ENCODE measurements around the gene NRIP3. TPM values are rescaled to one million over a fixed set of nuclear protein-coding genes. Genes with fewer than 3 reads are reported as not detected.
"Not testable (repeated sequence)": the region's sequence is repeated elsewhere in the genome, so short reads cannot be mapped to it uniquely, and the experiment has no call there.

The NRIP3 gene
- total and polyA plus RNA-seq, 4 experiments from 2014 or later: 0.63 to 1.7 (median 1.2) TPM

DNA sequence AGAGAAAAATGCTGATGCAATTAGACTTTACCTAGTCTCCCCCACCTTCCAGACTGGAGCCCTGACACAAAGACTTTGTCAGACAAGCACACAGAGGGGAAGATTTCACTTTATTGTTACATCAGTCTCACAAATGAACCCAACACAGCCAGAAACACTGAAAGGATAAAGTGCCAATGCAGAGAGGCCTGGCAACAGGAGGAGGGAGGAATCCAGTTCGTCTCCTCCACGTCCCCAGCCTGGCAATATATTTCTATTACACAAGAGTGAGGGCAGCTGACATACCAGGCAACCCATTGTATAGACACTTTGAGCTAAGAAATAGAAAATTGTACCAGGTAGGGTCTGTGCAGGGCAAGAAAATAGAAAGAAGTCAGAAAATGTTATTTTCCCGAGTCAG is 23.3 kb downstream of the NRIP3 start:
- Histone ChIP-seq H3K4me3 (ENCODE audit: low read length in 2 of 2) (no peak overlapping the region), H3K27ac (ENCODE audit: low read depth, low read length) (no peak overlapping the region), H3K9me3 (ENCODE audit: control insufficient read depth in 1 of 2, low read length in 2 of 2) (no peaks in the 10 kb centered on the region), H3K36me3 (ENCODE audit: insufficient read depth, low read length) (no peaks in the 10 kb centered on the region), H3K27me3 (ENCODE audit: insufficient read depth, low read length) (no peaks in the 10 kb centered on the region), H3K4me1 (ENCODE audit: insufficient read depth, low read length) (no peaks in the 10 kb centered on the region)
- H3K9me3 Mint-ChIP-seq: no peaks in the 10 kb centered on the region
- DNase-seq: no peak
- no peaks in the 10 kb centered on the region for H3K4me1 Mint-ChIP-seq
- no peaks in the 10 kb centered on the region for H3K36me3 Mint-ChIP-seq
- ChIA-PET POLR2A (ENCODE audit: partially characterized antibody) (no interaction called here), CTCF (ENCODE audit: partially characterized antibody) (no interaction called here)
- no peaks in the 10 kb centered on the region for H3K27me3 Mint-ChIP-seq
- no peak overlapping the region for H3K4me3 Mint-ChIP-seq
- peak overlapping the region in 1 of 7 donors; percentile 61 for H3K27ac Mint-ChIP-seq
- intact Hi-C loops (cut with micrococcal nuclease): no loop called here

DNA sequence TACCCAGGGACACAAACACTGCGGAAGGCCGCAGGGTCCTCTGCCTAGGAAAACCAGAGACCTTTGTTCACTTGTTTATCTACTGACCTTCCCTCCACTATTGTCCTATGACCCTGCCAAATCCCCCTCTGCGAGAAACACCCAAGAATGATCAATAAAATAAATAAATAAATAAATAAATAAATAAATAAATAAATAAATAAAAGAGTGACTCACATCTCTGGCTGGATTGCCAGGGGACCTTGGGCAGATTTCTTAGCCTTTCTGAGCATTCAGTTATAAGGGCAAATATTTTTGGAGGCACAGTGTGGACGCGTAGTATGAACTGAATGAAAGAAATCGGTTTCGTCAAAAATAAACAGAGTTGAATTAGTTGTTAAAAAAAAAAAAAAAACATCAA is 24.4 kb downstream of the NRIP3 start:
- POLR2A ChIA-PET (ENCODE audit: partially characterized antibody): interaction anchor here (0.6 kb wide), 1 partner anchor 52 kb away, joined by 3 read pairs; no protein-coding TSS in a partner anchor
- H3K27ac ChIP-seq (ENCODE audit: low read depth, low read length); H3K27me3 ChIP-seq (ENCODE audit: insufficient read depth, low read length); H3K27ac Mint-ChIP-seq; H3K9me3 ChIP-seq (ENCODE audit: control insufficient read depth in 1 of 2, low read length in 2 of 2); H3K9me3 Mint-ChIP-seq; H3K4me1 ChIP-seq (ENCODE audit: insufficient read depth, low read length); H3K4me3 ChIP-seq (ENCODE audit: low read length in 2 of 2); H3K27me3 Mint-ChIP-seq; DNase-seq; H3K36me3 Mint-ChIP-seq; H3K36me3 ChIP-seq (ENCODE audit: insufficient read depth, low read length); intact Hi-C loops (cut with micrococcal nuclease); H3K4me3 Mint-ChIP-seq; H3K4me1 Mint-ChIP-seq; CTCF ChIA-PET (ENCODE audit: partially characterized antibody): not testable (repeated sequence)

DNA sequence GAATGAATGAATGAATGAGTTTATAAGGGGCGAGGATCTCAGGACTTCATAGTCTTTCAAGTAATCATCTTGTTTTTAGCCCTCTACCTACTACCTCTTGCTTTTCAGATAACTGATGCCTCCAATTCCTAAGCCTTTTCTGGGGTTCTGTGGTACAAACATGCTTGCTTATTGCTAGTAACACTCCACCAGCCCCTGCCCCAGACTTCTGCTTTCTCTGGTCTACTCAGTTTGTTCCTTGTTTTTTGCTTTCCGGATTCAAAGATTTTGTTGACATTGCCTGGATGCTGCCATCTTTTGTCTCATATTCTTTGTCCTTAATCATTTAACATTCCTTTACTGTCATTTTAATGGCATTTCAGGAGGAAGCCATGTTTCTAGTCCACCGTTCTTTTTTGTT is 30.7 kb downstream of the NRIP3 start:
- H3K4me1 Mint-ChIP-seq: no peaks in the 10 kb centered on the region
- H3K4me1 ChIP-seq (ENCODE audit: insufficient read depth, low read length): no peaks in the 10 kb centered on the region
- no peaks in the 10 kb centered on the region for H3K9me3 Mint-ChIP-seq
- H3K27me3 ChIP-seq (ENCODE audit: insufficient read depth, low read length): no peaks in the 10 kb centered on the region
- H3K27ac Mint-ChIP-seq: no peak overlapping the region
- no peaks in the 10 kb centered on the region for H3K27me3 Mint-ChIP-seq
- no peaks in the 10 kb centered on the region for H3K9me3 ChIP-seq (ENCODE audit: control insufficient read depth in 1 of 2, low read length in 2 of 2)
- H3K36me3 ChIP-seq (ENCODE audit: insufficient read depth, low read length): no peaks in the 10 kb centered on the region
- H3K36me3 Mint-ChIP-seq: peaks cover 0 to 3% of the 10 kb centered on the region in 2 donors
- no peak for DNase-seq
- ChIA-PET POLR2A (ENCODE audit: partially characterized antibody) (no interaction called here), CTCF (ENCODE audit: partially characterized antibody) (no interaction called here)
- no peak overlapping the region for H3K4me3 Mint-ChIP-seq
- intact Hi-C loops (cut with micrococcal nuclease): no loop called here
- H3K27ac ChIP-seq (ENCODE audit: low read depth, low read length): no peak overlapping the region
- H3K4me3 ChIP-seq (ENCODE audit: low read length in 2 of 2): no peak overlapping the region

DNA sequence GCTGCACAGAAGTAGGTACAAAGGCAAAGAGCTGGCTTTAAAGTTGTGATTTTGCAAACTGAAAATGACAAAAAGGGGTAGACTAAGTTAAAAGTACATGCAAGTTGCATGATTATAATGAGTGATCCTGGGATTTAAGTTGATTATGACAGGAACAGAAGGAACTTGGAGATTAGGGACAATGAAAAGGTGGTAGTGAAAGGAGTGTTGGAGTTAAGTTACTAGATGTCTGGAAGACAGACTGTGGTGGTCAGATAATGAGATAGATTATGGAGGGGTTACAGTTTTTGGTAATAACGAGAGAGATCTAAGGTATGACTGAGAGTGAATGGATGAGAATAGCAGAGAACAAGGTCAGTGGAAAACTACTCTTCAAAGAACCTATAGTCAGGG is 31.9 kb downstream of the NRIP3 start:
- no peak overlapping the region for H3K4me3 ChIP-seq (ENCODE audit: low read length in 2 of 2)
- intact Hi-C loops (cut with micrococcal nuclease): no loop called here
- no peaks in the 10 kb centered on the region for H3K27me3 ChIP-seq (ENCODE audit: insufficient read depth, low read length)
- CTCF ChIA-PET (ENCODE audit: partially characterized antibody): no interaction called here
- no peaks in the 10 kb centered on the region for H3K36me3 ChIP-seq (ENCODE audit: insufficient read depth, low read length)
- Mint-ChIP-seq H3K4me3 (no peak overlapping the region), H3K27me3 (no peaks in the 10 kb centered on the region), H3K36me3 (peaks cover 4 to 6% of the 10 kb centered on the region in 2 donors), H3K4me1 (no peaks in the 10 kb centered on the region), H3K27ac (no peak overlapping the region), H3K9me3 (no peaks in the 10 kb centered on the region)
- DNase-seq: no peak
- no peaks in the 10 kb centered on the region for H3K4me1 ChIP-seq (ENCODE audit: insufficient read depth, low read length)
- no peaks in the 10 kb centered on the region for H3K9me3 ChIP-seq (ENCODE audit: control insufficient read depth in 1 of 2, low read length in 2 of 2)
- no peak overlapping the region for H3K27ac ChIP-seq (ENCODE audit: low read depth, low read length)
- POLR2A ChIA-PET (ENCODE audit: partially characterized antibody): no interaction called here

DNA sequence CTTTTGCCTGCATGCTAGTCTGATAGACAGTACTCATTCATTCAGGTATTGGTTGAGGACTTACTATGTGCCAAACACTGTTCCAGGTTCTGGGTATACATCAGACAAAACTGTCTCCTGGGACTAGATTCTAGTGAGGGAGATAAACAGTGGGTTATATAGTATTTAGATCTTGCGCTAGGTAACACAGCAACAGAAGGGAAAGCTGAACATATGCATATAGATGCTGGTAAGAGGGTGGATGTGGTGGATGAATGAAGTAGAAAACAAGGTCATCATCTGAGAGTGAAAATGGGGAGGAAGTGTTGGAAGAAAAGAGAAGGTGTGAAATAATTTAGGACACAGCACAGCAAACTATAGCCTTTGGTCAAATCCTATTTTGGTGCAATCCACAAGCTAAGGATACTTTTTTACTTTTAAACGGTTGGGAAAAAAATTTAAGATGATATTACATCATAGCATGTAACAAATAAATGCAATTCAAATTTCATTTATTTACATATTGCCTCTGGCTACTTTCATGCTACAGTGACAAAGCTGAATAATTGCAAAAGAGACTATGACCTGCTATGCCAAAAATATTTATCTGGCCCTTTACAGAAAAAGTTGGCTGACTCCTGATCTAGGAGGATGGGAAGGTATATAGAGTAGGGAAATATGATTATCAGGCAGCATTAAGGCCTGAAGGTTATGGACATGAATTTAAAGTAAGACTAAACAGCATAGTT is 32.4 kb downstream of the NRIP3 start:
- Histone ChIP-seq H3K4me3 (ENCODE audit: low read length in 2 of 2) (no peak overlapping the region), H3K4me1 (ENCODE audit: insufficient read depth, low read length) (no peaks in the 10 kb centered on the region), H3K27me3 (ENCODE audit: insufficient read depth, low read length) (no peaks in the 10 kb centered on the region), H3K9me3 (ENCODE audit: control insufficient read depth in 1 of 2, low read length in 2 of 2) (no peaks in the 10 kb centered on the region), H3K27ac (ENCODE audit: low read depth, low read length) (no peak overlapping the region), H3K36me3 (ENCODE audit: insufficient read depth, low read length) (no peaks in the 10 kb centered on the region)
- intact Hi-C loops (cut with micrococcal nuclease): no loop called here
- DNase-seq: no peak
- ChIA-PET POLR2A (ENCODE audit: partially characterized antibody) (no interaction called here), CTCF (ENCODE audit: partially characterized antibody) (interaction anchor here (1.0 kb wide), 1 partner anchor 12 kb away, joined by 3 read pairs; no protein-coding TSS in a partner anchor)
- Mint-ChIP-seq H3K36me3 (peaks cover 4 to 7% of the 10 kb centered on the region in 2 donors), H3K9me3 (no peaks in the 10 kb centered on the region), H3K4me3 (no peak overlapping the region), H3K4me1 (no peaks in the 10 kb centered on the region), H3K27ac (no peak overlapping the region), H3K27me3 (no peaks in the 10 kb centered on the region)

DNA sequence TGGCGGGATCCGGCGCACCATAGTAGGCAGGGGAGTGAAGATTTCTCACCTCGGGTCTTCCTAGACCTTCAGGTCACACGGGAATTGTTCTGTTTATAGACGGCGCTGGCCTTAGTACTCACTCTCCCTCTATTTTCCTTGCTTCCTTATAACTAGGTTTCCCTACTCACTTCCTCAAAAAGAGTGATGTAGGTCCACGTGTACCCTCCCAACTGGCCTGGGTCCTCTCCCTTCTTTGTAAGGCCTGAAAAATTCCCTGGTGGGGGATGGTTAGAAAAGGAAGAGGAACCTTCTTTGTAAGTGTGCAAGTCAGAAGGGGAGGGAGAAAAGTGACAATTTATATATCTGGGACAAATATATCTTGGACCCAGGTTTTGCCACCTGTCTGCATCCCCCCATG is 36.6 kb downstream of the NRIP3 start:
- Mint-ChIP-seq H3K9me3 (no peaks in the 10 kb centered on the region), H3K4me1 (peaks cover 12 to 26% (median 21%) of the 10 kb centered on the region in 4 donors), H3K36me3 (peaks cover 4 to 13% of the 10 kb centered on the region in 2 donors), H3K27me3 (no peaks in the 10 kb centered on the region), H3K27ac (peak overlapping the region in 1 of 7 donors; percentile 48), H3K4me3 (peak overlapping the region in 2 of 8 donors; percentile 13 to 28)
- Histone ChIP-seq H3K27ac (ENCODE audit: low read depth, low read length) (no peak overlapping the region), H3K9me3 (ENCODE audit: control insufficient read depth in 1 of 2, low read length in 2 of 2) (no peaks in the 10 kb centered on the region), H3K36me3 (ENCODE audit: insufficient read depth, low read length) (no peaks in the 10 kb centered on the region), H3K27me3 (ENCODE audit: insufficient read depth, low read length) (no peaks in the 10 kb centered on the region), H3K4me3 (ENCODE audit: low read length in 2 of 2) (no peak overlapping the region), H3K4me1 (ENCODE audit: insufficient read depth, low read length) (peaks cover 19% of the 10 kb centered on the region)
- intact Hi-C loops (cut with micrococcal nuclease): no loop called here
- POLR2A ChIA-PET (ENCODE audit: partially characterized antibody): no interaction called here
- no peak for DNase-seq
- CTCF ChIA-PET (ENCODE audit: partially characterized antibody): no interaction called here

DNA sequence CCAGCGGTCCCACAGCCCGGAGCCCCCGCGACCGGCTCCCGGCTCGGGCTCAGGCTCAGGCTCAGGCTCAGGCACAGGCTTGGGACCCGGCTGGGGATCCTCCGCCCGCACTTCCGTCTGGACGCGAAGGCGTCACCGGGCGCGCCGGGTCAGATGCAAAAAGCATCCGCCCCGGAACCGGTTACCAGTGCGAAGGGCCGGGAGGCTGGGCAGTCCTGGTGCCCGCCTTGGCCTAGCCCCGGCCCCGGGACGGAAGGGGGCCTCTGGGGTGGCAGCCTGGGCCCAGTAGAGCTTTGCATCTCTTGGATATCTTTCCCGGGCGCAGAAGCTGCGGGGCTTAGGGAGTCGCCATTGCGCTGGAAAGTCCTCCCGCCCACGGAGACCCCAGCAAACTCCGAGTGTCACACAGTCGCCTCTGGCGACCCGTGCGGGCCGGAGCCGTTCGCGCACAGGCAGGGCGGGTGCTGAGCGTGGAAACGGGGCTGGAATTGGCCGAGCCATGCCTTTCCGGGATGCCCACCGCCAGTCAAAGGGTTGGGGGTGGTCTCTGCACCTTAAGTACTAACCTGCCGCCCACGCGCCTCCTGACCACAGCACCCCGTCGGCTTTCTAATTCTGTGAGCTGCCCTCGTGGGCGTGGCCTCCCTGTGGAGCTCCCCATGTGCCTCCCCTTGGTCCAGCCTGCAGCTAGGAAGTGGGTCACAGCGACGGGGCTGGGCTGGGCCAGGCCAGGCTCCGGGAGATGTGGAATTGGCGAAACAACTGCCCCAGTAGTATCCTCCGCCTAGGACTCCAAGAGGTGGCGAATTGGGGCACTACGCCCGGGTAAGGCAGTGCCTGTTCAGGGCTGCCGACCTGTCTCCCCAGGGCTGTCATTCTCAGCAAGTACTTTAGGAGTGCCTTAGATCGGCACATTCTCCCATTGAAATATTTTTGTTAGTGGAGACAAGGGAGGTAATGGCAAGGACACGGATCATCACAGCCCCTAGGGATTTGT is 39.2 kb downstream of the NRIP3 start, which contains the start of gene TMEM9B:
Gene TMEM9B (minus strand): TSS at position 119 of the 997 bp plus-strand sequence. CDS start 129 bp downstream, outside the sequence.
- H3K4me1 Mint-ChIP-seq: peaks cover 20 to 41% (median 30%) of the 10 kb centered on the region in 4 donors
- peak; percentile 72 to 83 (median 76) for DNase-seq
- Histone ChIP-seq H3K4me1 (ENCODE audit: insufficient read depth, low read length) (peaks cover 26% of the 10 kb centered on the region), H3K36me3 (ENCODE audit: insufficient read depth, low read length) (no peaks in the 10 kb centered on the region), H3K27me3 (ENCODE audit: insufficient read depth, low read length) (no peaks in the 10 kb centered on the region), H3K4me3 (ENCODE audit: low read length in 2 of 2) (peak within 1 kb of the TSS; percentile 89 to 91), H3K27ac (ENCODE audit: low read depth, low read length) (peak within 1 kb of the TSS; percentile 90), H3K9me3 (ENCODE audit: control insufficient read depth in 1 of 2, low read length in 2 of 2) (no peaks in the 10 kb centered on the region)
- peak within 1 kb of the TSS; percentile 91 to 99 (median 98) for H3K27ac Mint-ChIP-seq
- peak within 1 kb of the TSS; percentile 93 to 98 (median 97) for H3K4me3 Mint-ChIP-seq
- POLR2A ChIA-PET (ENCODE audit: partially characterized antibody): interaction anchor here (0.8 to 3.0 kb wide), 15 partner anchors 9 to 1338 kb away, joined by 3 to 23 read pairs (median 6); partner anchors contain the start of genes AKIP1, DENND5A, NRIP3 and RPL27A
- H3K27me3 Mint-ChIP-seq: no peaks in the 10 kb centered on the region
- H3K36me3 Mint-ChIP-seq: peaks cover 4 to 17% of the 10 kb centered on the region in 2 donors
- no peaks in the 10 kb centered on the region for H3K9me3 Mint-ChIP-seq
- CTCF ChIA-PET (ENCODE audit: partially characterized antibody): interaction anchor here (1.0 to 2.6 kb wide), 4 partner anchors 50 to 173 kb away, joined by 3 to 11 read pairs (median 6); no protein-coding TSS in a partner anchor
- intact Hi-C loops (cut with micrococcal nuclease): loop anchor here (1.0 to 5.0 kb wide), 6 partner anchors 40 to 648 kb away; partner anchors contain the start of genes IPO7, NRIP3, RPL27A and TMEM41B
